ENCODE data around the gene UNC93B1. TPM values are rescaled to one million over a fixed set of nuclear protein-coding genes. Genes with fewer than 3 reads are reported as not detected.

The UNC93B1 gene
- total RNA-seq, 2 experiments from 2014 or later: 44.0 to 52.1 TPM

- ChIA-PET CTCF (ENCODE audit: unreplicated experiment) (no interaction called here), POLR2A (interaction anchor here (0.7 kb wide), 1 partner anchor 10 kb away, joined by 3 read pairs; the partner anchor contains the start of gene TCIRG1)
- no peak for TF ChIP-seq EZH2phosphoT487 (IDR thresholded peaks at IDR 0.05; ENCODE audit: borderline replicate concordance, low read depth, low read length)
- TF ChIP-seq CTCF (conservative IDR thresholded peaks at IDR 0.05; ENCODE audit: low read length): no peak
- H3K4me1 ChIP-seq (ENCODE audit: insufficient read depth, low read length, poor library complexity, severe bottlenecking): peaks cover 37% of the 10 kb centered on the region
- H3K9me3 ChIP-seq (ENCODE audit: low read length): no peaks in the 10 kb centered on the region
- no peaks in the 10 kb centered on the region for H4K20me1 ChIP-seq (ENCODE audit: insufficient read depth, low read length)
- DNase-seq (ENCODE audit: low spot score): no peak
- peak overlapping the region; percentile 93 for H3K4me3 ChIP-seq (ENCODE audit: low read depth, low read length, poor library complexity, severe bottlenecking)
- peaks cover 11% of the 10 kb centered on the region; the same call in 1 of the 2 replicates for H3K79me2 ChIP-seq (ENCODE audit: insufficient read depth, low read depth, low read length)
- H2AFZ ChIP-seq (ENCODE audit: low read length): no peak overlapping the region
- H3K4me2 ChIP-seq (ENCODE audit: low read length): peak overlapping the region; percentile 88
- peaks cover 13% of the 10 kb centered on the region for H3K36me3 ChIP-seq (ENCODE audit: insufficient read depth, low read length)
- no peaks in the 10 kb centered on the region for H3K9me2 ChIP-seq (ENCODE audit: insufficient read depth, low read length)
- no peak overlapping the region for H3K27ac ChIP-seq (ENCODE audit: low read depth, low read length, poor library complexity, severe bottlenecking)
- no TSS peak for BruUV-seq (replicated peaks)
- intact Hi-C loops (cut with micrococcal nuclease; ENCODE audit: unreplicated experiment): no loop called here
These were observed 25.1 kb upstream of the UNC93B1 start for GRCh38 chr11:68028802-68029545.

GRCh38 chr11:68027667-68028066 is 23.8 kb upstream of the UNC93B1 start:
- no peak overlapping the region for H3K4me2 ChIP-seq (ENCODE audit: low read length)
- ChIA-PET POLR2A (interaction anchor here (0.6 kb wide), 1 partner anchor 34 kb away, joined by 3 read pairs; no protein-coding TSS in a partner anchor), CTCF (ENCODE audit: unreplicated experiment) (no interaction called here)
- H4K20me1 ChIP-seq (ENCODE audit: insufficient read depth, low read length): no peaks in the 10 kb centered on the region
- no peaks in the 10 kb centered on the region for H3K9me2 ChIP-seq (ENCODE audit: insufficient read depth, low read length)
- no peak overlapping the region for H3K27ac ChIP-seq (ENCODE audit: low read depth, low read length, poor library complexity, severe bottlenecking)
- no peak for DNase-seq (ENCODE audit: low spot score)
- intact Hi-C loops (cut with micrococcal nuclease; ENCODE audit: unreplicated experiment): no loop called here
- H3K9me3 ChIP-seq (ENCODE audit: low read length): no peaks in the 10 kb centered on the region
- no peak overlapping the region for H3K4me3 ChIP-seq (ENCODE audit: low read depth, low read length, poor library complexity, severe bottlenecking)
- no peaks in the 10 kb centered on the region for H3K36me3 ChIP-seq (ENCODE audit: insufficient read depth, low read length)
- TF ChIP-seq CTCF (conservative IDR thresholded peaks at IDR 0.05; ENCODE audit: low read length) (no peak), EZH2phosphoT487 (IDR thresholded peaks at IDR 0.05; ENCODE audit: borderline replicate concordance, low read depth, low read length) (no peak)
- H3K79me2 ChIP-seq (ENCODE audit: insufficient read depth, low read depth, low read length): peaks cover 11% of the 10 kb centered on the region; the same call in 1 of the 2 replicates
- H3K4me1 ChIP-seq (ENCODE audit: insufficient read depth, low read length, poor library complexity, severe bottlenecking): peaks cover 37% of the 10 kb centered on the region
- no peak overlapping the region for H2AFZ ChIP-seq (ENCODE audit: low read length)
- no TSS peak for BruUV-seq (replicated peaks)
